Type B pancreatic cell (in vitro differentiated cells): ENCODE results near the gene GALNT10. TPM values are rescaled to one million over a fixed set of nuclear protein-coding genes. Genes with fewer than 3 reads are reported as not detected.

Source experiments
- DNase-seq: peaks from one replicate; pipeline ENCODE4 v3.0.0; 2021; ENCODE audit warnings: mixed read lengths; ENCODE audit not compliant: unreplicated experiment; ENCODE audit errors: extremely low spot score
- H3K27ac Mint-ChIP-seq: 2 replicates; pipeline ENCODE4 v1.8.0; 2021; ENCODE audit warnings: mild to moderate bottlenecking, mixed read lengths
- H3K27me3 Mint-ChIP-seq: 2 replicates; pipeline ENCODE4 v1.8.0; 2021; ENCODE audit warnings: mixed read lengths
- H3K36me3 Mint-ChIP-seq: 2 replicates; pipeline ENCODE4 v1.8.0; 2021; ENCODE audit warnings: mixed read lengths
- H3K4me1 Mint-ChIP-seq: one replicate; pipeline ENCODE4 v1.8.0; 2021; ENCODE audit warnings: mixed read lengths; ENCODE audit not compliant: unreplicated experiment
- H3K4me3 Mint-ChIP-seq: 2 replicates; pipeline ENCODE4 v1.8.0; 2021; ENCODE audit warnings: mild to moderate bottlenecking, mixed read lengths
- H3K9me3 Mint-ChIP-seq: 2 replicates; pipeline ENCODE4 v1.8.0; 2021; ENCODE audit warnings: mixed read lengths
- CTCF ChIP-seq: fragments of 200-600 bp; sonication (generic); conservative IDR thresholded peaks from 2 replicates; pipeline ENCODE4 v1.5.0; 2021; ENCODE audit warnings: antibody characterized with exemption, mild to moderate bottlenecking
- total RNA-seq: library from RNA; stranded (reverse); gene quantifications from 2 replicates; pipeline ENCODE4 v1.2.1, GENCODE V29; 2021; ENCODE audit warnings: low replicate concordance

GALNT10 gene
- total RNA-seq, 1 donor from 2014 or later = 23.0 TPM

GRCh38 chr5:154248691-154249090 is 58.2 kb downstream of the GALNT10 start:
- no peak overlapping the region for H3K27ac Mint-ChIP-seq
- no peaks in the 10 kb centered on the region for H3K36me3 Mint-ChIP-seq
- peaks cover 19% of the 10 kb centered on the region for H3K4me1 Mint-ChIP-seq
- DNase-seq = no peak
- H3K4me3 Mint-ChIP-seq = no peak overlapping the region
- no peak for TF ChIP-seq CTCF
- H3K27me3 Mint-ChIP-seq = peaks cover 2% of the 10 kb centered on the region
- no peaks in the 10 kb centered on the region for H3K9me3 Mint-ChIP-seq

GRCh38 chr5:154249826-154250225 is 59.3 kb downstream of the GALNT10 start:
- peaks cover 2% of the 10 kb centered on the region for H3K27me3 Mint-ChIP-seq
- H3K27ac Mint-ChIP-seq = no peak overlapping the region
- H3K4me3 Mint-ChIP-seq = no peak overlapping the region
- TF ChIP-seq CTCF = no peak
- H3K4me1 Mint-ChIP-seq = peaks cover 16% of the 10 kb centered on the region
- no peaks in the 10 kb centered on the region for H3K36me3 Mint-ChIP-seq
- DNase-seq = no peak
- no peaks in the 10 kb centered on the region for H3K9me3 Mint-ChIP-seq

GRCh38 chr5:154251529-154251928 is 61.0 kb downstream of the GALNT10 start:
- TF ChIP-seq CTCF = no peak
- no peaks in the 10 kb centered on the region for H3K9me3 Mint-ChIP-seq
- no peaks in the 10 kb centered on the region for H3K36me3 Mint-ChIP-seq
- H3K4me3 Mint-ChIP-seq = no peak overlapping the region
- H3K4me1 Mint-ChIP-seq = peaks cover 16% of the 10 kb centered on the region
- peaks cover 2% of the 10 kb centered on the region for H3K27me3 Mint-ChIP-seq
- no peak overlapping the region for H3K27ac Mint-ChIP-seq
- no peak for DNase-seq

- Mint-ChIP-seq H3K4me1 (peaks cover 16% of the 10 kb centered on the region), H3K9me3 (no peaks in the 10 kb centered on the region), H3K4me3 (no peak overlapping the region), H3K27ac (no peak overlapping the region), H3K27me3 (peaks cover 2% of the 10 kb centered on the region), H3K36me3 (no peaks in the 10 kb centered on the region)
- no peak for DNase-seq
- no peak for TF ChIP-seq CTCF
Measured at GRCh38 chr5:154253807-154254206, 63.3 kb downstream of the GALNT10 start.

- Mint-ChIP-seq H3K9me3 (no peaks in the 10 kb centered on the region), H3K4me3 (no peak overlapping the region), H3K27ac (no peak overlapping the region), H3K27me3 (peaks cover 2% of the 10 kb centered on the region), H3K4me1 (peaks cover 13% of the 10 kb centered on the region), H3K36me3 (no peaks in the 10 kb centered on the region)
- TF ChIP-seq CTCF = no peak
- no peak for DNase-seq
Measured at GRCh38 chr5:154254896-154255295, 64.4 kb downstream of the GALNT10 start.

- Mint-ChIP-seq H3K4me1 (peaks cover 4% of the 10 kb centered on the region), H3K9me3 (no peaks in the 10 kb centered on the region), H3K4me3 (no peak overlapping the region), H3K27ac (no peak overlapping the region), H3K27me3 (peaks cover 4% of the 10 kb centered on the region), H3K36me3 (no peaks in the 10 kb centered on the region)
- no peak for DNase-seq
- TF ChIP-seq CTCF = no peak
Measured at GRCh38 chr5:154257046-154257445, 66.5 kb downstream of the GALNT10 start.
